Skeletal muscle satellite cell (primary cell): ENCODE measurements around the gene ABCB10.
"Not testable (repeated sequence)": the region's sequence is repeated elsewhere in the genome, so short reads cannot be mapped to it uniquely, and the experiment has no call there.

ENCODE experiments used
- H3K27me3 ChIP-seq: 2 replicates; pipeline ENCODE4 v1.7.0; 2013; ENCODE audit warnings: low read length; ENCODE audit not compliant: control insufficient read depth, insufficient read depth
- H3K36me3 ChIP-seq: 2 replicates; pipeline ENCODE4 v1.7.0; 2013; ENCODE audit warnings: mild to moderate bottlenecking, control low read depth, low read length; ENCODE audit not compliant: insufficient read depth
- H3K4me1 ChIP-seq: 2 replicates; pipeline ENCODE4 v1.7.0; 2013; ENCODE audit warnings: low read length; ENCODE audit not compliant: control insufficient read depth, insufficient read depth
- H3K4me2 ChIP-seq: 2 replicates; pipeline ENCODE4 v1.7.0; 2013; ENCODE audit warnings: mild to moderate bottlenecking, low read length
- H3K4me3 ChIP-seq: 2 replicates; pipeline ENCODE4 v1.7.0; 2013; ENCODE audit warnings: low read length
- H3K9ac ChIP-seq: 2 replicates; pipeline ENCODE4 v1.7.0; 2013; ENCODE audit warnings: mild to moderate bottlenecking, low read depth, low read length, moderate library complexity
- H3K9me3 ChIP-seq: replicated peaks from 2 replicates; pipeline ENCODE4 v1.7.0; 2013; ENCODE audit warnings: mild to moderate bottlenecking, control low read depth, low read length

ABCB10 gene

DNA sequence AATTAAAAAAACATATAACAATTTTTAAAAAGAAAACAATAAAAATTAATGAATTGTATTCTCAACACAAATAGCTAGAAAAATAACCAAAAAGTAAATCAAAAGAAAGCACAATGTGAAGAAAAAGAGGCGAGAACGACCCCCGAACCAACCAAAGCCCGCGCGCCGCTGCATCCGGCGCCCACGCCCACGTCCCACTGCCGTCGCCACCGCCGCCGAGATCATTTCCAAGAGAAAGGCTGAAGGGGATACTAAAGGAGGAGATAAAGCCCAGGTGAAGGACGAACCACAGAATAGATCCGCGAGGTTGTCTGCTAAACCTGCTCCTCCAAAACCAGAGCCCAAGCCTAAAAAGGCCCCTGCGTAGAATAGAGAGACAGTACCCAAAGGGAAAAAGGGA lies 11.8 kb upstream of the ABCB10 start:
- Histone ChIP-seq H3K36me3 (no peaks in the 10 kb centered on the region), H3K4me1 (no peaks in the 10 kb centered on the region), H3K4me3 (no peak overlapping the region), H3K9ac (no peak overlapping the region), H3K27me3 (peaks cover 4% of the 10 kb centered on the region), H3K9me3 (no peaks in the 10 kb centered on the region), H3K4me2 (no peak overlapping the region)

DNA sequence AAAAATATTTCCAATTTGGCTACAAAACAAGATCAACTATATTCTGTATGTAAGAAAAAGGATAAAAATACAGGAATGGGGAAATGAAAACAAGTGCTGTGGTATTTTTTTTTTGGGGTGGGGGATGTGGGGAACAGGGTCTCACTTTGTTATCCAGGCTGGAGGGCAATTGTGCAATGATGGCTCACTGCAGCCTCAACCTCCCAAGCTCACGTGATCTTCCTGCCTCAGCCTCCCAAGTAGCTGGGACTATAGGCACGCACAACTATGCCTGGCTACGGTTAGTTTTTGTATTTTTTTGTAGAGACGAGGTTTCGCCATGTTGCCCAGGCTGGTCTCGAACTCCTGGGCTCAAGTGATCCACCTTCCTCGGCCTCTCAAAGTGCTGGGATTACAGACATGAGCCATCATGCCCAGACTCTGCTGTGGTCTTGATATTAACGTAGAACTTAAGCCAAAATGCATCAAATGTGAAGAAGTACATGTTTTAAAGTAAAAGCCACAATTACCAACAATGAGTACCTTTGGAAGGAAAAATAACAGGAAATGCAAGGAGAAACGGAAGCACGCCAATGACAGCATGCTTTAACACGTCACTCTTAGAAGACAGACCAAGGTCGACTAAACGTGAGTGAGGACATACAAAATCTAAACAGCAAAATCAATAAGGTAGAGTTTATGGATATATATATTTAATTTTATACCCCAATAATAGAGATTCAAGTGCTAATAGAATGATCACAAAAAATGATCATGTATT lies 8.8 kb upstream of the ABCB10 start:
- H3K9me3 ChIP-seq = no peaks in the 10 kb centered on the region
- no peaks in the 10 kb centered on the region for H3K36me3 ChIP-seq
- H3K4me1 ChIP-seq = no peaks in the 10 kb centered on the region
- H3K9ac ChIP-seq = no peak overlapping the region
- H3K27me3 ChIP-seq = peaks cover 4% of the 10 kb centered on the region
- no peak overlapping the region for H3K4me2 ChIP-seq
- no peak overlapping the region for H3K4me3 ChIP-seq

DNA sequence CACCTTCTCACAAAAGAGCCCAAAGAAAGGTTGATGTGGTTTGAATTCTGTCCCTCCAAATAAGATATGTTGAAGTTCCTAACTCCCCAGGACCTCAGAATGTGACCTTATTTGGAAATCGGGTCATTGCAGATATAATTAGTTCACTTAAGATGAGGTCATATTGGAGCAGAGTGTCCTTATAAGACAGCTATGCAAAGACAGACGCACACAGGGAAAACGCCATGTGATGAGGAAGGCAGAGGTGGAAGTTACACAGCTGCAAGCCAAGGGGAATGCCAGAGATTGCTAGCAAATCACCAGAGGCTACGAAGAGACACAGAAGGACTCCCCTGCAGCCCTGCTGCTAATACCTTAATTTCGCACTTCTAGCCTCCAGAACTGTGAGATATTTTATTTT lies 5.2 kb upstream of the ABCB10 start:
- H3K4me3 ChIP-seq = no peak overlapping the region
- H3K9me3 ChIP-seq = no peaks in the 10 kb centered on the region
- no peak overlapping the region for H3K4me2 ChIP-seq
- no peaks in the 10 kb centered on the region for H3K36me3 ChIP-seq
- H3K4me1 ChIP-seq = peaks cover 6% of the 10 kb centered on the region
- H3K9ac ChIP-seq = no peak overlapping the region
- H3K27me3 ChIP-seq = no peaks in the 10 kb centered on the region

DNA sequence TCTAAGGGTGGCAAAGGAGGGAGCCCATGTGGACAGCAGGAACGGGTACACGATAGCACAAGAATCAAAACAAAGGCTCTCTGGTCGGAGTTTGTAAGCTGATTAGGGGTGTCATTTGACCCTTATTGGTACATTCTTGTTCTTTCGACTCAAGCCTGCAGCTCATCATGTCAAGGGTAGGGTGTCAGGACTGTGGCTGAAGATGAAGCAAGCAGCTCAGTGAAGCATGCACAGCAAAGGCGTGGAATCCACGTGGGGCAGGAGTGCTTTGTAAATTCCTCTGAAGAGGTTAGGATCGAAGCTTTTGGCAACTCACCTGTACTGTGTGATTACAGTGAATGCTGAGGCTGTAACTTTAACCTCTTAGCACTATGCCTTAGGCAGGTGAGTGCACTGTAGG lies 4.7 kb upstream of the ABCB10 start:
- Histone ChIP-seq H3K4me2 (no peak overlapping the region), H3K9me3 (no peaks in the 10 kb centered on the region), H3K27me3 (no peaks in the 10 kb centered on the region), H3K4me1 (peaks cover 6% of the 10 kb centered on the region), H3K36me3 (no peaks in the 10 kb centered on the region), H3K4me3 (no peak overlapping the region), H3K9ac (no peak overlapping the region)

DNA sequence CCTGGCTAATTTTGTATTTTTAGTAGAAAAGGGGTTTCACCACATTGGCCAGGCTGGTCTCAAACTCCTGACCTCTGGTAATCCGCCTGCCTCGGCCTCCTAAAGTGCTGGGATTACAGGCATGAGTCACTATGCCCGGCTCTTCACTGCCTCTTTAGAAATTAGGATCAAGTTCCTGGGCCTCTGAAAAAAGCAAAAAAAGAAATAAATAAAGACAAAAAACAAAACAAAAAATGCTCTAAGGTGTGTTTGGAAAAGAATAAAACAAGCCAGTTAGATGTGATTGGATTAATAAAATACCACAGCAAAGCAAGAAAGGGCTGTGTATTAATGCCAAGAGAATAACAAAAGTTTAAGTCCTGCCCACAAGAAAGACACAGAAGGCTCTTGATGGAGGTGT lies 4.2 kb upstream of the ABCB10 start:
- H3K27me3 ChIP-seq = no peaks in the 10 kb centered on the region
- H3K36me3 ChIP-seq = no peaks in the 10 kb centered on the region
- no peak overlapping the region for H3K9ac ChIP-seq
- no peak overlapping the region for H3K4me3 ChIP-seq
- no peak overlapping the region for H3K4me2 ChIP-seq
- H3K4me1 ChIP-seq = peaks cover 6% of the 10 kb centered on the region
- no peaks in the 10 kb centered on the region for H3K9me3 ChIP-seq

DNA sequence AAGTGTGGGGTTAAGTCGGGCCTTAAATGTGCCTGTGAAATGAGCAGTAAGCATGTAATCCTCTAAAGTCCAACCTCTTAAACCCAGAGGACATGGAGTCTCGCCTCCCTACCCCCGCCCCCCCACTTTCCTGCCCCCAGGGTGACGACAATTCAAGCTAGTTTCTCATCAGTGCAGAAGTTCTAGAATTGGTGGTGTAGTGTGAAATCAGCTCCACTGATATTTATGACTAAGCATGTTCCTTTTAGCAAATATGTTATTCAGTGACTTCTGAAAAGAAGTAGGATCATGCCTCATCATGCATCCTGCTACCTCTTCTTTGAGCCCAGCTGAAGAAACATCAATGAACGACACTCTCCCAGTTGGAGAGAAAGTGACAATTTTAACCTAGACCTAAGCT lies 2.6 kb upstream of the ABCB10 start:
- no peaks in the 10 kb centered on the region for H3K27me3 ChIP-seq
- no peaks in the 10 kb centered on the region for H3K9me3 ChIP-seq
- no peak overlapping the region for H3K9ac ChIP-seq
- H3K4me2 ChIP-seq = no peak overlapping the region
- H3K4me1 ChIP-seq = peaks cover 17% of the 10 kb centered on the region
- H3K36me3 ChIP-seq = no peaks in the 10 kb centered on the region
- no peak overlapping the region for H3K4me3 ChIP-seq

DNA sequence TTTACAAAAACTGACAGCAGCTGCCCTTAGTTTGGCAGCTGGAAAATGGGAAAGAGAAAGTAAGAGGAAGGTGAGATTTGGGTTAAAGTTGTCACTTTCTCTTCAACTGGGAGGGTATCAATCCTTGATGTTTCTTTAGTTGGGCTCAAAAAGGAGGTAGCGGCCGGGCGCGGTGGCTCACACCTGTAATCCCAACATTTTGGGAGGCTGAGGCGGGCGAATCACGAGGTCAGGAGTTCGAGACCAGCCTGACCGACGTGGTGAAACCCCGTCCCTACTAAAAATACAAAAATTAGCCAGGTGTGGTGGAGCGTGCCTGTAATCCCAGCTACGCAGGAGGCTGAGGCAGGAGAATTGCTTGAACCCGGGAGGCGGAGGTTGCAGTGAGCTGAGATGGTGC lies 1.6 kb upstream of the ABCB10 start:
- H3K4me1 ChIP-seq = peaks cover 17% of the 10 kb centered on the region
- not testable (repeated sequence) for H3K4me2 ChIP-seq, H3K9ac ChIP-seq, H3K27me3 ChIP-seq, H3K9me3 ChIP-seq, H3K36me3 ChIP-seq, H3K4me3 ChIP-seq

DNA sequence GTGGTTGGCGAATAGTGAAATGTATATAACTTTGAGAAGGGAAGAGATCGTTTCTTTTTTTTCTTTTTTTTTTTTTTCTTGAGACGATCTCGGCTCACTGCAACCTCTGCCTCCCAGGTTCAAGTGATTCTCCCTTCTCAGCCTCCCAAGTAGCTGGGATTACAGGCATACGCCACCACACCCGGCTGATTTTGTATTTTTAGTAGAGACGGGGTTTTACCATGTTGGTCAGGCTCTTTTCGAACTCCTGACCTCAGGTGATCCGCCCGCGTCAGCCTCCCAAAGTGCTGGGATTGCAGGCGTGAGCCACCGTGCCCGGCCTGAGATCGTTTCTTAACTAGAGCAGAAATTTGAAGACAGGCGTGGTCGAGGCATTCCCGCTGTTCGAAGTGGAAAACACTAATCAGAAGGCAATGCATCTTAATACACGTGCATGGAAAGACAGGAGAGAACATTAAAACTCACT lies 862 bp upstream of the ABCB10 start:
- Histone ChIP-seq H3K4me3 (peak overlapping the region; percentile 94), H3K4me2 (peak overlapping the region; percentile 93), H3K4me1 (peaks cover 17% of the 10 kb centered on the region), H3K9ac (peak overlapping the region; percentile 85)
- not testable (repeated sequence) for H3K36me3 ChIP-seq, H3K27me3 ChIP-seq, H3K9me3 ChIP-seq

DNA sequence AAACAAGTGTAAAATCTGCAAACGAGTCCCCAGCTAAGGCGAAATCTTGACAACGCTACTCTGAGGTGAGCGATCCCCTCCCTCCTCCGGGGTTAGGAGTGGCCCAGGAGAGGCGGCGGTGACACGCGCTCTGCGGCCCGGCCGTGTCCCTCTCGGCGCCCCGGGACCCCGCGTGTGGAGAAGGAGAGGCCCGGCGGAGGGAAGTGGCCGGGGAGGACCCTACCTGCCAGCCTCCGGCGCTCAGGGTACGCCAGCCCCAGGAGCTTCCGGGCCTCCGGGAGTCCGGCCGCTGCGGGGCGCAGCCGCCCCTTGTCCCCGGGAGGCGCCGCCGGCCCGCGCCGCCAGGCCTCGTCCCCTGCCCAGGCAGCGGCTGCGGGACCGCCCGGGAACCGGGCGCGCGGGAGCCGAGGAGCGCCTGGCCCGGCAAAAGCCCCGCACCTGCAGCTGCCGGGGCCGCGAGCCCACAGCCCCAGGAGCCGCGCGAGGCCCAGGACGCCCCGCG lies 543 bp downstream of the ABCB10 start:
- Histone ChIP-seq H3K36me3 (no peaks in the 10 kb centered on the region), H3K9ac (peak overlapping the region; percentile 85), H3K4me1 (peaks cover 17% of the 10 kb centered on the region), H3K4me2 (peak overlapping the region; percentile 93), H3K4me3 (peak overlapping the region; percentile 94), H3K27me3 (no peaks in the 10 kb centered on the region), H3K9me3 (no peaks in the 10 kb centered on the region)

DNA sequence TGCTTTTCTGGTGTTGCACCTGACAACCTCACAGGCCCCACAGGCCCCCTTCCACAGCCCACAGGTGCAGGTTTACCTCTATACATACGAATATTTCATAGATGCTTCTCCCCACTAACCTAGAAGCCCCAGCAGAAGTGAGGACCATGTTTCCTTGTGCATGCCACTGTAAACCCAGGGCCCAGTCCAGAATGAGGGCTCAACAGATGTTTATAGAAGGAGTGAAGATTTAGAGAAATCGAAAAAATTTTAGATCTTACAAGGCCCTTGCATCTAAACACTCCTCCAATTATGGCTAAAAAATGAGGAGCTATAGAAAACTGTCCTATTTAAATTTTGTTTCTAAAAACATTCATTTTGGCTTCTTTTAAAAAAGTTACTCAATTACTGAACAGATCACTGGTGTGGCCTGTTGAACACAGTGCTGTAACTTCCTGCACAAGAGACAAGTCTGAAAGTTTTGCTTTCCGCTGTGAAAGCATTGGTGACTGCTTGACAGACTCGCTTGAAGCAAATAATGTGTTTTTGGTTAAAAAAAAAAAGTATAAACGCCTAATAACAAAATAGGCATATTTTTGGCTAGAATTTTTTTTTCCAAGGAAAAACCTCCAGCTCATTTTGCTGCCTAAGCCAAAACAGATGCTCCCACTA lies 1.2 kb downstream of the ABCB10 start:
- peak overlapping the region; percentile 93 for H3K4me2 ChIP-seq
- H3K9ac ChIP-seq = peak overlapping the region; percentile 85
- H3K4me3 ChIP-seq = peak overlapping the region; percentile 94
- no peaks in the 10 kb centered on the region for H3K36me3 ChIP-seq
- H3K9me3 ChIP-seq = no peaks in the 10 kb centered on the region
- H3K4me1 ChIP-seq = peaks cover 17% of the 10 kb centered on the region
- no peaks in the 10 kb centered on the region for H3K27me3 ChIP-seq

DNA sequence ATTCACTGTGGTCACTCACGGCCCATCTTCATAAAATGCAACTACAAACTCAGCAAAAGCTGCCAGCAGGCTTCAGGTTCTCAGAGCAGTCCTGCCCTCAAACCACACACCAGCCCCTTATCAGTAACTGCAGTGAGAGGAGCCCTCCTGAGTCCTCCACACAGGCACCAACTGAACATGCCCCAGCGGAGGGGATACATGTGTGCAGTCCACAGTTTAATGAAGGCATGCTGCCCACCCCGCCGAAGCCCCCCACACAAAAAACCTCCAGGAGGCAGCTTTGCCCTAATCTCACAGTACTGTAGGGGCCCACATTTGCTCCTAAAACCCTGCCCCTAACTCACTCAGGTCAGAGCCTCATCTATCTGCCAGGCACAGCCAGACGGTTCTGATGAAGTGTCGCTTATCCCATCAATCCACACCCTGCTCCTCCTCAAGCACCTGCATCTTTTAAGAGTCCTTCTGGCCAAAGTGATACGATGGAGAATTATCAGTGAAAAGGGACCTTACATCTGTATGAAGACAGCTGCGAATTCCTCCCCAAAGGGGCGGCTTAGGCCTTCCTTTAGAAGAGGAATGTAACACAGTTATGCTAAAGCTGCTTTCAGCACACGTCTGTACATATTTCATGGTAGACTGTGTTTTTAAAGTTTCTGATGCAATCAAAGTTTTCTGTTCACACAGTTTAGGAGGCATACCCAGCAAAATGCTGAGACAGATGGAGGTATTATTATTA lies 3.5 kb downstream of the ABCB10 start:
- Histone ChIP-seq H3K9ac (no peak overlapping the region), H3K4me1 (peaks cover 17% of the 10 kb centered on the region), H3K27me3 (no peaks in the 10 kb centered on the region), H3K4me3 (no peak overlapping the region), H3K4me2 (no peak overlapping the region), H3K9me3 (no peaks in the 10 kb centered on the region), H3K36me3 (no peaks in the 10 kb centered on the region)
